ENCODE results near the gene SPTY2D1.
A peak's percentile ranks its signal among the peaks of the same experiment; 100 is the strongest.
"Not testable (repeated sequence)": the region's sequence is repeated elsewhere in the genome, so short reads cannot be mapped to it uniquely, and the experiment has no call there.

The SPTY2D1 gene

DNA sequence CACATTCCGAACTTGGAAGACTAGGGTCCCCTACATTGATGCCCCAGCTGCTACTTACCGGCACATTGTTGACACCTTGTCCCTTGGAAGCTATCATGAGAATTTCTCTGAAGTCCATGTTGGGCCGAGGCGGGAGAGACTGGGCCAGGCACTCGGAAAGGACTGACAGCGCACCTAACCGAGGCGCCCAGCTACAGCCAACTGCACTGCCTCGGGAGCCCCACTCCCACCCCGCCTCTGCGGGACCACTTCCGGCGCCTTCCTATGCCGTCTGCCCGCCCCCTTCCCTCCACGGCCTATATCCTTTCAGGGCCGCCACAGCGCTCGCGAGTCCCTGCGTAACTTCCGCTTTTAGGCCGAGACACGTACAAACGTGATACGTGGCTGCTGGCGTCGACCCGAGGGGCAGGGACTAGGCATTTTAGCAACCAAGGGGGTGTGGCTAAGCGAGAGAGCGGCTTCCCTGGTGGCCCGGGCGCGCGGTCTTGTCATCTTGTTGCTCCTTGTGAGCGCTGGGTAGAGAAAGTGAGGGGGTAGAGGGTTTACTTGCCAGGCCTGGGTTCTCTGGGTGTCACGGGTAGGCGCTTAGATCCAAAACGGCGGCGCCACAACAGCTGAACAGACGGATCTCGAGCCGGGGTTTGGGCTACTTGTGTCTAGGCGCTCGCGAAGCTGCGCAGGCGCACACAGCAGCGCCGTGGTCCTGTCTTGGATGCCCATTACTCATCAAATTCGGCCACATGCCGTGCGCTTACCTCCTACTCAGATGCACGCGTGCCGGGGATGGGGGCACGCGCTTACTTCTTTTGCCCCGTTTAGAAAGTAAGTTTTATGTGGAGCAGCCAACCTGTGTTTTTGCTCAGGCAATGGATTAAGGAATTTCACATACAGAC lies at the start of gene SPTY2D1:
TSS of gene SPTY2D1 (minus strand) at position 203 of the 893 bp plus-strand sequence. CDS start at position 118, 85 bp downstream.
- DNase-seq (ENCODE audit: low read depth in 3 of 3): peak; percentile 95 to 97 (median 95)

GRCh38 chr11:18682466-18682865 lies 48.3 kb upstream of the SPTY2D1 start:
- no peak for DNase-seq (ENCODE audit: low read depth in 3 of 3)

- DNase-seq (ENCODE audit: low read depth in 3 of 3): not testable (repeated sequence)
These were observed 47.8 kb upstream of the SPTY2D1 start for GRCh38 chr11:18681949-18682348.

GRCh38 chr11:18677560-18677959 lies 43.4 kb upstream of the SPTY2D1 start:
- DNase-seq (ENCODE audit: low read depth in 3 of 3): no peak

DNA sequence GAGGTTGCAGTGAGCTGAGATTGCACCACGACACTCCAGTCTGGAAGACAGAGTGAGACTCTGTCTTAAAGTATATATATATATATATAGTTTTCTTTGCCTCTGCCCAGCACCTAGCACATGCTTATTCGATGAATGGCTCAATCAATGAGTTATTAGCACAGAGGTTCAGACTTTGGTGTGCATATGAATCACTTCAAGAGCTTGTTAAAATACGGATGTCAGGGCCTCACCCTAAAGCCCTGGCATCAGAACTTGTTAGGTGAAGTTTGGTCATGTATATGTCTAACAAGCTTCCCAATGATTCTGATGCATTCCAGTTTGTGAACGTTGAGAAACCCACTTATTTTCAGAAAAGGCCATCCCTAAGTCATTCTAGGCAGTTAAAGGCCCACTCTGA lies 42.7 kb upstream of the SPTY2D1 start:
- no peak for DNase-seq (ENCODE audit: low read depth in 3 of 3)

GRCh38 chr11:18672209-18672608 lies 38.1 kb upstream of the SPTY2D1 start:
- peak in 2 of 3 experiments; percentile 13 to 24 for DNase-seq (ENCODE audit: low read depth in 3 of 3)

DNA sequence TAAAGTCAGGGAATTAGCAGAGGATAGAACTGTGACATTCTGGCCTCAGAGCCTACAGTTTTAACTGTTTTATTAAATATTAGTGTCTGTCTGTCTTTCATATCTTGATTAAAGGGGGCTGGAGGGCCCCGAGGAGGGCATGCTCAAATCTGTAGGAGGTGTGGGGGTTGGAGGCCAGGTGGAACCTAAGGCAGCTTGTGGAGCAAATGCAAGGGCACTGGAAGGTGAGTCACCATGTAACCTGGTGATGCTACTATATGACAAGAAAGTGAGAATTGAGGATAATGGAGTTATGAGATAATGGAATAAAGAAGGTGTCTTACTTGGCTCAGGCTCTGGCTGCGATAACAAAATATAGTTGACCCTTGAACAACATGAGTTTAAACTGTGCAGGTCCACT lies 37.1 kb upstream of the SPTY2D1 start:
- DNase-seq (ENCODE audit: low read depth in 3 of 3): peak in 1 of 3 experiments; percentile 7

DNA sequence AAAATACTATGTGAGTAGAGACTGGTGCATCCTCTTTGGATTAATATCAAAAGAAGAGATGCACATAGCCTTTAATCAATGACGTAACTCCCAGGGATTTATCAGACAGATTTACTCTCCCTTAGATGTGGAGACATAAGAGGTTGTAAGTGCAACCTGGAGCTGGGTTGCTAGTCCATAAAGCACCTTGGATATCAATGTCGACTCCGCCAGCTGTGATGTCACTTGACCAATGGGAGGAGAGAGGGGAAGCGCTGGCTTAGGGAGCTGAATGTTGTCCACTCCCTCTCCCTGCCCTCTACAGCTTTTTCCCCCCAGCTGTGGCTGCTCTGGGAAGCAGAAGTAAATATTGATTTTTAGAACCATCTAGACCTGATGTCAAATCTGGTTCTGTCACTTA lies 35.6 kb upstream of the SPTY2D1 start:
- no peak for DNase-seq (ENCODE audit: low read depth in 3 of 3)

DNA sequence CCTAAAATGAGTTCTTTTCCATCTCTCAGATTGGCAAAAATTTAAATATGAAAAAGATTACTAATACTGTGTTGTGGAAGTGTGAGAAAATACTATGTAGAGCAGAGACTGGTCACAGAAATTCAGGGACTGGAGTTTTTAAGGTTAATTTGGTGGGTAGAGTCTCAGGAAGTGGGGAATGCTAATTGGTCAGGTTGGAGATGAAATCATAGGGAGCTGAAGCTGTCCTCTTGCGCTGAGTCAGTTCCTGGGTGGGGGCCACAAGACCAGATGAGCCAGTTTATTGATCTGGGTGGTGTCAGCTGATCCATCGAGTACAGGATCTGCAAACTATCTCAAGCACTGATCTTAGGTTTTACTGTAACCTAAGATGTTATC lies 35.1 kb upstream of the SPTY2D1 start:
- peak in 2 of 3 experiments; percentile 6 for DNase-seq (ENCODE audit: low read depth in 3 of 3)

DNA sequence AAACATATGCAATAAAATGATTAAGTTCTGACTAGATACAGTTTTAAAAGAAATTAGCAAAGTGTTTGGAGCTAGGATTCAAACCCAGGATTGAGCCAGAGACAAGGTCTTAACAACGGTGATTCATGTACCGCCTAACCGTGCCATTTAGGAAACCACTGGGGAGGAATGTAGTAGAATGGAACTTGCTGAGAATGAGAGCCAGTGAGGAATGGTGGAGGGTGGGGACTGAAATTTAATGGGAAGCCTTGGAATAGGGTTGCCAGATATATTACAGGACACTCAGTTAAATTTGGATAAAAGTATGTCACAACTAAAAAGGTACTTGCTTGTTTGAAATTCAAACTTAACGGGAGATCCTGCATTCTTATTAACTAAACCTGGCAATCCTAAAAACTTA lies 34.0 kb upstream of the SPTY2D1 start:
- DNase-seq (ENCODE audit: low read depth in 3 of 3): no peak

- DNase-seq (ENCODE audit: low read depth in 3 of 3): not testable (repeated sequence)
These were observed 31.3 kb upstream of the SPTY2D1 start for GRCh38 chr11:18665353-18665872.

- no peak for DNase-seq (ENCODE audit: low read depth in 3 of 3)
These were observed 23.5 kb upstream of the SPTY2D1 start for GRCh38 chr11:18657673-18658072.

GRCh38 chr11:18650859-18651557 lies 16.9 kb upstream of the SPTY2D1 start:
- no peak for DNase-seq (ENCODE audit: low read depth in 3 of 3)

DNA sequence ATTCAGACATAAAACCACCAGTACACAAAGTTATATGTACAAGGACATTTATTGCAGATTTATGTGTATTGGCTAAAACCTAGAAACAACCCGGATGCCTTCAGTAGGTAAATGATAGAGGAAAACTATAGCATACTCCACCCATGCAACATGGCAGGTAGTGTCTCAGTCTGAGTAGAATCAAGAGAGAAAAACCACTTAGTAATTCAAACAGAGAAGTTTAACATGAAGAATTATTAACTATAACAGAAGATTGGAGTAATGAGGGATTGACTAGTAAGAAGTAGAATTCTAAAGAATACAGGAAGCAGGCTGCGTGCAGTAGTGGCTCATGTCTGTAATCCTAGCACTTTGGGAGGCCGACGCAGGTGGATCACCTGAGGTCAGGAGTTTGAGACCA lies 16.2 kb upstream of the SPTY2D1 start:
- no peak for DNase-seq (ENCODE audit: low read depth in 3 of 3)

- not testable (repeated sequence) for DNase-seq (ENCODE audit: low read depth in 3 of 3)
These were observed 8.9 kb upstream of the SPTY2D1 start for GRCh38 chr11:18643034-18643433.

GRCh38 chr11:18641677-18642076 lies 7.5 kb upstream of the SPTY2D1 start:
- DNase-seq (ENCODE audit: low read depth in 3 of 3): no peak

DNA sequence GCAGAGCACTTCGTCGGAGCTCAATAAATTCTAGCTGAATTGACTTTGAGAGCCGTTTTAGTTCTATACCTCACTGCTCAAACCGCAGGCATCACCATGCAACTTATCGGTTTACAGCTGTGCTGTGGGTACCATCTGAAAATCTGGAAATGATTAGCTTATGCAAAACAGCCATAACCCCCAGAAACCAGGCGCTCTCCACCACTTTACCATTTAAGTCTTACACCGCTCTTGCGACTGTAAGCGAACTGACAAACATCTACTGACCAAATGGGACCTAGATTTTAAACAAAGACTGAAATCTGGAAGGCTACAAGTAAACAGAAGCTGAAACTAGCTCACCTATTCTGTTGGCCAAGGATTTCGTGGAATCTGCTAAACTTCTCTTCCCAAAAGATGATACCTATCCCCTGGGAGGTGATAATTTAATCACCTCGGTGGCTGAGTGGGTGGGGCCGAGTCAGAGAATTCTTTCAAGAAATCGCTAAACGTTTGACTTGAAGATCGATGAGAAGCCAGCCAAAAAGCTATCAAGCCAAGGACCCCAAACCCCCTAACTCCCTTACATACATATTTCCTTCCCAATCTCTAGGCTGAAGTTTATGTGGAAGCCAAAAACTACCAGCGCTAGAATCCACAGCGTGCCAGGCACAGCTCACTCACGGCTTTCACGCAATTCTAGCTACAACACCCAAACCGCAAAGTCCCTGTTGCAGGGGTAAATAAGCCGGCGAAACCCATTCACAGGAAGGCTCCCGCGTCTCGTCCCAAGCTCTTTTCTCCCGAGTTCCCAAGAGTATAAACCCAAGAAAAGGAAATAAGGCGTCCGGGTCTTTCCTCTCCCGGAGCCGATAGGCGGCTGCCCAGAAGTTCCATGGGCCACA lies 644 bp downstream of the SPTY2D1 start:
- no peak for DNase-seq (ENCODE audit: low read depth in 3 of 3)

DNA sequence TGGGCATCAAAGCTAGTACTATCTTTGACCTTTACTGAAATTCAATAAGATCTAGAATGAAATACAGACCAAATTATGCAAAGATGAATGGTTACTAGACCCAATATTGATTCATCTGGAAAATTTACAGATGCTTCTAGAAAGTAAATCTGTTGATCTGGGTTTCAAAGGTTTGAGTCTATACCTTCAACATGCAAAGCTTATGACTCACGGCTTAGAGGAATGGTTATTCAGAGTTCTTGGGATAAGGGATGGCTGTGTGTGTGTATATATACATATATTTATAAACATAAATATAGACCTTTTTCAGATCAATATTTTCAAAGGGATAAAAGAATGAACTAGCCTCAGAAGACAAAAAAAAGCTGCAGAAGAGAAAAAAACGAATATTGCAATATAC lies 1.3 kb downstream of the SPTY2D1 start:
- no peak for DNase-seq (ENCODE audit: low read depth in 3 of 3)

DNA sequence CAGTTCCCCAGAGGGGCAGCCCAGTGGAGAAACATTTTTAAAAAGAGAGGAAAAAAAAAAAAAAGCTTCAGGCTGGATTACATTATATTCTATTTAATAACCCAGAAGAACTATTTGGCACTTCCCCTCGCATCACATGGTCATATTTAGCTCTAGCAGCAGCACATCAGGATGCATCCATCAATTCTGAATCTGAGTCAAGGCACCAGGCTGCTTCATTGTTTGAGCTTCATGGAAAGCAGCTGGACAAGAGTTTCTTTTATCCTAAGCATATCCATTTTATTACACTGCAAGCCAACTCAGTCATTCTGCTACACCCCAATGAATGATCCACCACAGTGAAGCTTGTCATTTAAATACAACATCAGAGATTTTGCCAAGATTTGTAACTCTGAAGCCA lies 10.0 kb downstream of the SPTY2D1 start:
- DNase-seq (ENCODE audit: low read depth in 3 of 3): no peak

DNA sequence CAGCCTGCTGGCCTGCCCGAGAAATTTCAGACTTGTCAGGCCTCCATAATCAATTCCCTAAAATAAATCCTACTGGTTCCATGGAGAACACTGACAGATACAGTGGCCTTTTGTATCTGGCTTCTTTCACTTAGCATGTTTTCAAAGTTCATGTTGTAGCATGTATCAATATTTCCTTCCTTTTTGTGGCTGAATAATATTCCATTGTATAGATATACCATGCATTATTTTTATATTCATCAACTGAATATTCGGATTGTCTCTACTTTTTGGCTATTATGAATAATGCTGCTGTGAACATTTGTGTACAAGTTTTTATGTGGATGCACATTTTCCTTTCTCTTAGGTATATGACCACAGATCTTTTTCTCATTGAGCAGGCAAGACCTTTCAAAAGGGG lies 10.4 kb downstream of the SPTY2D1 start:
- DNase-seq (ENCODE audit: low read depth in 3 of 3): no peak

DNA sequence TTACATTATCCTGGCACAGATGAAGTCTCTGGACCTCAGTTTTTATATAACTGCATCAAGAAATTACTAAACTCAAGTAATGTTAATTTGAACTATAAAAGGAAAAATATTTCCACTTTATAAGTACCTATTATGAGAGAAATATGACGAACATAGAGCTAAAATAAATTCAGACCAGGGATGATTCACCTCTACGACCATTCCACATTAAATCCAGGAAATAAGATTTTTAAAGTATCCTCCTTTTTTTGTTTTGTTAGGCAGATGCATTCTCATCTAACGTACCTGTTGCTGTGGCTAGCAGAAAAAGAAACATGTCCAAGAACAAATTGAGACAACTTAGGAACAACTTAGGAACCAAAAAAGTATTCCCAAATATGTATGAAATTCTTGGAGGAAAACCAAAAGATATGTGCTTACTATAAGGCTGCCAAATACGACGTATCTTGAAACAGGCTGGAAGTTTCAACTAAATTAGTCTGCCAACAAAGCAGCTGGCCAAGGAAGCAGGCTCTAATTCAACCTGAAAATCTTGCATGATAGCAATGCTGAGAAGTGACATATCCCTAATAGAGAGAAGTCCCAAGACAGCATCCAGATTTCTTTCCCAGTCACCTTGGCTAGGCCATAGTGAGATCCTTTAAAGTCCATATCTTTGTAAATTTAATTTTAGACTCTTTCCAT lies 15.7 kb downstream of the SPTY2D1 start:
- DNase-seq (ENCODE audit: low read depth in 3 of 3): no peak
